Suppressor macrophage (primary cell): Measurements from ENCODE around the gene C16orf96.

Source experiments
- DNase-seq, 4 experiments: peaks; one replicate each; pipeline ENCODE4 v3.0.0-alpha.2; 2020 to 2022

The C16orf96 gene

DNA sequence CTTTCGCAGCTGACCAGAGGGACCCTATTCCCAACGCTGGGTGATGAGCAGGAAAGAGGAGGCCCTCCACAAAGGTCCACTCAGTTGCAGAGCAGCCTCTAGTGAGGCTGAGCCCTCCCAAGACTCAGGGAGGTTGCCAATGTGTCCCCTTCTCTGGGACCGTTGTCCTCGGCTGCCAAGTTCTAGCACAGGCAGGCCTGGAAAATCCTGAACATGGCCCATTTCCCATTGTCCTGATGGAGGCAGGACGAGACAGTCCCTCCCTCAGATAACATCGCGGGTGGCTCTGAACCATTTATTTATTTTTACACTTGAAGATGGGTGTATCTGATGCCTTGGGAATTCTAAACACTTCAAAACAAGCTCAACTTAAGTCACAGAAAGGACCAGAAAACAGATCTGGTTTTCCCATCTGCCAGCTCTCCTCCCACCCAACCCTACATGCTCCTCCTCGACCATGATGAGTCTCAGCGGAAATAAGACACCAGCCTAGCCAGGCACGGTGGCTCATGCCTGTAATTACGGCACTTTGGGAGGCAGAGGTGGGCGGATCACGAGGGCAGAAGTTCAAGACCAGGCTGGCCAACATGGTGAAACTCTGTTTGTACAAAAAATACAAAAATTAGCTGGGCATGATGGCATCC lies 30.4 kb upstream of the C16orf96 start:
- DNase-seq, result no peak

DNA sequence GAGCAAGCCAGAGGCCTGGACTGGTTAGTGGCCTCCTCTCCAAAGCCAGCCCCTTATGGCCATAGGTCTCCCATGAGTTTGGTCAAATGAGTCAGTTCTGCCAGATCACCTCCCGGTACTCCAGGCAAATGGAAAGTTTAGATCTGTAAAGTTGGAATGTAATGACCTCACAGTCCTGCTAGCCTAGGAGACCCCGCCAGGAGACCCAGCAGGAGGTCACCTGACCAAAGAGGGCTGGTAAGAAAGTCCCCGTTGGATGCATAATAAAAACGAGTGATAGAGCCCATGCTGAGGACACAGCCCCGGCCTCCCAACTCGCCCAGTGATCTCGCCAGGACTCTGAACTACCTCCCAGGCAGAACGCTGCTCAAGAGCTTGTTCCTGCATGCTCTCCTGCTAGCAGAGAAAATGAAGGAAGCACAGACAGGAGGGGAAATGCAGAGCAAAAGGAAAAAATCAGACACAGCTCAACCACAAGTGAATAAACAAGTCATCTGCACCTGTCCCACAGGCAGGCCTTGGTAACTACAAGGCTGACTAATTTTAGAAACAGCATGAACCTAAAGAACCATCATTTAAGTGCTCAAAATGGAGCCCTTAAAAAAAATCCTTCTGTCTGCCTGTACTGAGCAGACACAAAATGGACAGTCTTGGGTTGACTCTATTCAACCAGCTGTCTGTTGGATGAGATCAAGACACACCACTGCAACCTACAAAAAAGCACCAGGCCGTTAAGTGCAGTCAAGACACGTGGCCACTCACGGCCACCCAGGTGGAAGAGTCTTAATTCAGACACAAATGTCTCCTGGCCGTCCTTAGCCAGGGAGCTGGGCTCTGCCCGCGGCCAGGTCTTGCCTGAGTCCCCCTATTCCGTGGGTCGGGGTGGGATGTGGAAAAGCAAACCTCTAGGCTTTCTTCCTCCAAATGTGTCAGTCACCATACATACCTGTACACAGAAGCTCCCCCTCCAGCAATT lies 26.8 kb upstream of the C16orf96 start:
- DNase-seq, result no peak

DNA sequence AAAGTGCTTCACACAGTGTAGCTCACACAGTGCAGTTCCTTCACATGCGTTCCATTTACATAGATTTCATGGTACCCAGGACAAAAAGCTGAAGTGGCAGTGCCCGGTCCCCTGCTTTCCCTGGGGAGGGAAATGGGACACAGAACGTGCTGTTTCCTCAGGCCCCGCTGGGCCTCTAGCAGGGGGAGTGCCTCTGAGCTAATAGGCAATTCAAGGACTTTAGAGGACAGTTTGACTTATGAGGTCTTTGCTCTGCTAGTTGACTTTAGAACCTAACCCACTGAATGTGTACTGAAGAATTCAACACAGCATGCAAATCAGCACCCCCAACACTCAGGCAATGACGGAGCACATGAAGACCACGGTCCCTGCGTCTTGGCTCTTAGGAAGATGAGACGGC lies 24.3 kb upstream of the C16orf96 start:
- no peak for DNase-seq

DNA sequence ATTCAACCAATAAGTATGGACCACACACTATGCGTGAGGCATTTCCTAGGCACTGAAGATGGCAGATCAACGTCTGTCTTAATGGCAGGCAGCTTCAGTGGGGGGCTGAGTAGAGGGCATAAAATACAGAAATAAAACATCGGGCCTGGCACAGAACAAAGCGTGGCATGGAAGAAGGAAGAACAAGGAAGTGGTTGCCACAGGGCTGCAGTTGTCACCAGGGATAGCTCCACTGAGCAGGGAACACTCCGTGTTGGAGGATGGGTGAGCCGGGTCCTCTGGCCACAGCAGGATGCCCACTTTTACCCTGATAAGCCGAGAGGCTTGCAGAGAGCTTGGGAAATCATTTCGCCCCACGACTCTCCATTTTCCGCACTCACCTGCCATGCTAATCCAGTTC lies 23.9 kb upstream of the C16orf96 start:
- no peak for DNase-seq

DNA sequence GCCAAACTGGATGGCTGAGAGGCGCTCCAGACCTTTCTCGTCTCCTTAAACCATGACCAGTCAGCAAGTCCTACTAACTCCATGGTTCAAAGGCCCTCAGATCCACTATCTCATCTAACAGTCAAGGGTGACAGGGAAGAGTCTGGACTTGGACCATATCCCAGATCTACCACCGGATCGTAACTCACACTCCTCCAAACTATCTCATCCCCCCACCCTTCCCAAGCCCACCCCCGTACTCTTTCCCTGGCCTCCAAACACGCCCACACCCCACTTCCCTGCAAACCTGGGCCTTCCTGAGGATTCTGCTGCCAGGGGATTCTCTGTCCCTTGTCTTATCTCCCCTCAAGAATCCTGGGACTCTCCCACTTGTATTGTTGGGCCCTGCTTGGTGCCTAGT lies 22.6 kb upstream of the C16orf96 start:
- no peak for DNase-seq

DNA sequence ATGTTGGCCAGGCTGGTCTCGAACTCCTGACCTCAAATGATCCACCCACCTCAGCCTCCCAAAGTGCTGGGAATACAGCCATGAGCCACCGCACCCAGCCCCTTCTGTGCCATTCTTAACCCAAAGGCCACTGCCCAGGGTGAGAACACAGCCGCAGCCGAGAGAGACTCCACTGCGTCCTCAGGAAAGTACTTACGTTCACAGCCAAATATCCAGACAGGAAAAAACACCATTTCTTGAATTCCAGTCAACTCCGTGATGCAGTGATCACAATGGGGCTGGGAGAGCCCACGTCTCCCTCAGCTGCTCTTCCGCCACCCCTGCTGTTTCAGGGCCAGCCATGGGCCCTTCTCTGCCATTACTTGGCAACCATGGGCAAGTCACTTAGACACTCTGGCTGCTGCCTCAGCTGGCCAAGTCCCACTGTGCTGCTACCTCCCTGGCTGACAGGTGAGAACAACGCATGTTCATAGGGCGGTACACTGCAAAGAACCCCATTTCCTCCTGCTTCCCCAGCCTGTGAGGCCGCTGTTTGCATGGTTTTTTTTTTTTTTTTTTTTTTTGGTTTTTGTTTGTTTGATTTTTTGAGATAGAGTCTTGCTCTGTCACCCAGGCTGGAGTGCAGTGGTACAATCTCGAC lies 21.9 kb upstream of the C16orf96 start:
- DNase-seq, result no peak

DNA sequence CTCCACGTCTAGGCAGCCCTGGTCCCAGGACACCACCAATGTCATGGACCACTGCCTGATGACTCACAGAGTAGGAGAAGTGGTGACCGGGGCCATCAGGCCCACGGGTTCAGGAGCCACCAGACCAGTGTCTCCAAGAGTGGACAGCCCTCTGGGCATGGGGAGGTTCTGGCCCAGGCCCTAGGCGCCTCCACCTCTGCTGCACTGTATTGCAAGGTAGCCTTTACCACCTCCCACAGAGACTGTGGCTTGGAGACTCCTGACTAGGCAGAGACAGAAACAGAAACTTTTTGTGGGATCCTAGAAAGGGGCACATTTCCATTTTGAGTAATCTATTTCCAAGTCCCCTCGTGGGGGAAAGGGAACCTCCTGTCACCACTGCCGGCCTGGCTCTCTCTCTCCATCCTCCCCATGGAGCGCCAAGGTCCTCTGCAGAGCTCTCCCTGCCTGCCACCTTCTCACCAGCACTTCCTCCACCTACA lies 20.5 kb upstream of the C16orf96 start:
- DNase-seq, result peak in 1 of 4 experiments; percentile 13

DNA sequence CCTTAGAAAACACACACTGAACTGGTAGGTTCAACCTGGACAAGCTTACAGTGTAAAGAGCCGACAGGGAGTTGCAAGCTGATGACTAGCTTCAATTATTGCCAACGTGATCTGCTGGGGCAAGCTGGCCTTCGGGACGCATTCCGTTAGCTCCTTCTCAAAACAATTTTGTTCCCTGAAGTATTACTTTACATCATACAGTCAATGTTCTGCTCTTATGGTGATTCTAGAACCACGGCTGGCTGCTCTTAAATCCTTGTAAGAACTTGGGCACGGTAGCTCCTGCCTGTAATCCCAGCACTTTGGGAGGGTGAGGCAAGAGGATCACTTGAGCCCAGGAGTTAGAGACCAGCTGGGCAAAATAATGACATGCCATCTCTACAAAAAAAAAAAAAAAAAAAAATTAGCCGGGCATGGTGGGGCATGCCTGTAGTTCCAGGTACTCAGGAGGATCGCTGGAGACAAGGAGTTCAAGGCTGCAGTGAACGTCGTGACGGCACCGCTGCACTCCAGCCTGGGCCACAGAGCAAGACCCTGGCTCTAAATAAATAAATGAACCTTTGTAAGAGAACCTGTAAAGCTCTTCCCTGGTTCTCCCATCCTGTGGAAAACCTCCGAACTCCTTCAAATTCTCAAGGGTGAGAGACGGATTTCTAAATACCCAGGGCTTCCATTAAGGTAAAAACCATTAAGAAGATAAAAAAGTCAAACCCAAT lies 19.6 kb upstream of the C16orf96 start:
- no peak for DNase-seq

DNA sequence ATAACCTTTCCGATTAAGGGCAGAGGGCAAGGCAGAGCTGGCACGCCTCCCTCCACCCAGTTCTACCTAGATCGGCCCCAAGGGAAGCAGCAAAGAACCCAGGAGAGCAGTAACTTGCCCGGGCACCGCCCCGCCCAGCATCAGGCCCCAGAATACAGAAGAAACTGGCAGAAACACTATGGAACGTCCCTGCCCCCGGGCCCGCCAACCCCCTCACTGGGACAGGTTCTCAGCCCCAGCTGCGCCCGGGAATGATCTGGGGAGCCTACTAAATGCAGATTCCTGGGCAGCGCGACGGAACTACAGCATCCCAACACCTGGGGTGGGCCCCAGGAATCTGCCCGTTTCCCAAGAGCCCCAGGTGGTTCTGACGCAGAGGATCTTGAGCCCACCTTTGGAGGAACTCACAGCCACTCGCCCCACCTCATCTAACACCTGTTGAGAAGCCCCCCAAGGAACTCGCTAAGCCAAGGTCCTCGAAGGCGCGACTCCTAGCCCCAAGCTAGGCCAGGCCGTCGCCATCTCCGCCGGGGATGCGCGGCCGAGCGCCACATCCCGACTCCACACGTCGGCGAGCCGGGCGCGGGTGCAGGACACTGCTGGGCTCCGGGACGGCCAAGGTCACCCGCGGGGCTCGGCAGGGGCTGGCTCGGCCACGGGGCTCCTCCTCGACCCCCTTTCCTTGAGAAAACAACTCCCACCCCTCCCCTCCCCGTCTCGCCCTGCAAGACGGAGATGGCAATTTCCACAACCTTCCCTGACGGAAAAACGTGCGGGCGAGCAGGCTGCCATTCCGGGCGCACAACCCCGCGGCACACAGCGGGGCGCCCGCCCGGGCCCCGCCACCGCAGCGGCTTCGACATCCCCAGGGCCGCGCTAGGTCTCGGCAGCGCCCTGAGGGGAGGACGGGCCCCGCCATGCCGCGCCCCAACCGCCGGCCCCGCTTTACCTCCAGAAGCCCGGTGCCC lies 18.5 kb upstream of the C16orf96 start:
- peak; percentile 10 to 63 (median 28) for DNase-seq

DNA sequence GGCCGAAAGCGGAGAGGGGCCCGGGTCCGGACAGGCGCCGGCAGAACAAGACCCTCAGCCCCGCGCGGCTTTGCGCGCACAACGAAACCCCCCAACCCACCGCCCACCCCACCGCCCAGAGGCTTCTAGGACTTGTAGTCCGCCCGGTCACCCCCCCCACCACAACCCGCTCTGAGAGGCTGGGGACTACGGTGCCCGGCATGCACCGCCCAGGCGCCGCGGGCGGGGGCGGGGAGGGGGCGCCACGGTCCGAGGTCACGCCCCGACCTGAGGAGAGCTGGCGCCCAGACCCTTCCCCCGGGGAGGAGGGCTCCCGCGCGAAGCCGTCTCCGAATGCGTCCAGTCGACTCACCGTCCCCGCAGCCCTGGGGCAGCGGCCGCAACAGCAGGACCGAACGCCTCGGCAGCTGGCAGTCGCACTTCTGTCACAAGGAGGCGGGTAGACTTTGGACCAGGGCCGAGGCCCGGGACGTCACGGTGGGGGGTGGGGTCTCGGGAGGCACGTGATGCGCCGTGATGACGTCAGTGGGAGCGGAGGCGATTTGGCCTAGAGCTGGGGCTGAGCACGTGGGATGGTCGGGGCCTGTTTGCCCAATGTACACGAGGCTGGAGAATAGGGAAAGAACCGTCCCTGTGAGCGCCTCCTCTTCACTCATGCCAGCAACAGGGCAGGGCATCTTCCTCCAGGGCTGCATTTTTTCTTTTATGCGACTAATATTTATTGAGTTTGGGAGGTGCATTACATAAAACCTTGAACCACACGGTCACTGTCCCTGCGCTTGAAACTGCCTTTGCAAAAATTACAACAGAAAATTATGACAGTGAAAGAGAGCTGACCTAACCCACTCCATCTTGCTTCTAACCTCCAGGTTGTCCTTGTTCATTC lies 17.5 kb upstream of the C16orf96 start, which contains the start of gene CDIP1:
Gene CDIP1, minus strand, starts transcription at position 424 of the 886 bp plus-strand sequence. CDS start 24,643 bp downstream, outside the sequence.
- peak; percentile 98 to 99 (median 99) for DNase-seq

DNA sequence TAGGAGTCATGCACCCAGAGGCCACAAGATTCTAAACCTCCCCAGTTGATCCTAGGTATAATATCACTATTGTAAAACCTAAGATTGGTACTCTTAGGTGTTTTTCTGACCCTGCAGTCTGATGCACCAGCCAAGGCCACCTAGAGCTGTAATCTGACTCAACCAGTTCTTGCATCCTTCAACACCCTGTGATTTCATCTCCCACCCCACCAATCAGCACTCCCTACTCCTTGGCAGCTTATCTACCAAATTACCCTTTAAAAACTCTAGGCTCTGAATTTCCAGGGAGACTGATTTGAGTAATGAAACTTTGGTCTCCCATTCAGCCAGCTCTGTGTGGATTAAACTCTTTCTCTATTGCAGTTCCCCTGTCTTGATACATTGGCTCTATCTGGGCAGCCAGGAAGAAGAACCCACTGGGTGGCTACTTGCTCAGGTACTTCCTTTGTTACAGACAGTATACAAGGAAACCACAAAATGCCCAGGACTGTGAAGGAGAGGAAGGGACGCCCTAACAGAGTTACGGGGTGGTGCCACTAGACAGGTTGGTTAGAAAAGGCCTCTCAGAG lies 16.3 kb upstream of the C16orf96 start:
- no peak for DNase-seq

DNA sequence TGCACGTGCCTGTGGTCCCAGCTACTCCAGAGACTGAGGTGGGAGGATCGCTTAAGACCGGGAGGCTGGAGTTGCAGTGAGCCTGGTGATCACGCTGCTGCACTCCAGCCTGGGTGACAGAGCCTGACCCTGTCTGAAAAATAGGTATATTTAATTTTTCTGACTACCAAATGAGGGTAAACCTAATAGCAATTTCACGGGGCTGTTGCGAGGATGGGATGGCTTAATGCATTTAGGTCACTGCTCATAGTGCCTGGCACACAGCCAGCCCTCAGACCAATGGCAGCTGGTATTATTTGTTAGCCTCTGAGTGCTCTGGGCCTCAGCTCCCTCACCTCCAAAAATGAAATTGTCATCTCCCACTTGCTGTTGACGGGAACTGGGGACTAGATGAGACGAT lies 11.7 kb upstream of the C16orf96 start:
- no peak for DNase-seq

DNA sequence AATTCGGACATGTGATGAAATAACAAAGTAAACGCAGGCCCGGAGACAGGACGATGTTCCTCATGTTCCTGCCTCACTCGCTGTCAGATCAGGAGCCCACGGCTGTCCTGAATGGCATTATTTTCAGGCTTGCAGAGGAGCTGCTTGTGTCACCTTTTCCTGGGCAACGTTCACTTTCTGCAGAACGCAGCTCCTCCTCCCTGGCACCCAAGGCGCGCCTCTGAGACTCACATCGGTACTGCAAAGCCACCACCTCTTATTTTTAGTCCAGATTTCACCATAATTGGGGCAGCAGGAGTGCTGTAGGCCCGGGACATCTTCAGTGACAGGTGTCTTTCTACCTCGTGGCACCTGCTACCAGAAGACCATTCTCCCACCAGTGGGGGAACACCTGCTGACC lies 8.0 kb upstream of the C16orf96 start:
- no peak for DNase-seq

DNA sequence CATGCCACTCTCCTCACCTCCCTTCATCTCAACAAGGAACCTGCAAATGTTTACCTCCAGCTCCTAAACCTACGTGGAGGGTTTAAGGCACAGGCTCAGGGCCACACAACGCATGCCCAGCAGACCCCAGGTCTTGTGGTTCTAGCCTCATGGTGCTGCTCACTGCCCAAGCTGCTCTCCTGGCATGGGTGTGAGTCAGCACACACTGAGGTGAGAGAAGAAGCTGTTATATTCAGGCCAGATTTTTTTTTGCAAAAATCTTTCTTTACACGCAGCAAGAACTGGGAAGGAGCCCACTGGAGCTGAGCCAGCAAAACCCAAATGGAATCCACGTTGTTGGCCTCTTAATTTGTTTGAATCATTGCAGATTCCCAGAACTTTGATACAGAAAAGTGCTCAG lies 5.5 kb upstream of the C16orf96 start:
- no peak for DNase-seq

DNA sequence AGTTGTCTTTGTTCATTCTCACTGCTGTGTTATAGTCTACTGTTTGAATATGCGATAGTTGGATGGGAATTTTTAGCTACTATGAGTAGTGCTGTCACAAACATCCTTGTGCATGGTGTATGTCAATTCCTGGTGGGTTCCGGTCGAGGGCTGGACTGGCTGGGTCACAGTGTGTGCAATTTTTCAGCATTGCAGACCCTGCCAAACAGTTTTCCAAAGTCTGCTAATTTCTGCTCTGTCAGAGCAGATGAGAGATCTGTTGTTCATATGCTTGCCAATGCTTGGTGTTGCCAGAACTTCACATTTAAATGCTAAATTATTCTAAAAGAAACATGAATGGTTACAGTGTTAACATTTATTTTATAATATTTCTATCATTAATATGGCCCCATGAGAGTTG lies 3.6 kb upstream of the C16orf96 start:
- no peak for DNase-seq

DNA sequence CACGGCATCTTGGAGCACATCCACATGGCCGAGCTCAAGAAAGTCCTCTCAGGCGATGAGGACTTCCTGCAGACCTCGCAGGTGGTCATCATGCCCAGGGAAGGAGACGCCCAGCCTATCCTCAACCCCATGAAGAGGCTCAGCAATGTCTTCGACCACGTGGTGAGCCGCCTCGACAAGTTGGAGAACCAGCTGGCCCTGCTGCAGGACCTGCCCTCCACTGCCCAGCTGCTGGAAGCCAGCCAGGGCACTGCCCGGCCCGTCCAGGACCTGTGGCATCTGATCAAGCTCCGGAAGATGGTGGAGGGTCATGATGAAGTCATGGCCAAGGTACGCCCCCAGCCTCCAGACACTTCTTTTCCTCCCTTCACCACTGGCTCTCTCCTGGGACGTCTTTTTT lies 440 bp downstream of the C16orf96 start:
- DNase-seq, result no peak

DNA sequence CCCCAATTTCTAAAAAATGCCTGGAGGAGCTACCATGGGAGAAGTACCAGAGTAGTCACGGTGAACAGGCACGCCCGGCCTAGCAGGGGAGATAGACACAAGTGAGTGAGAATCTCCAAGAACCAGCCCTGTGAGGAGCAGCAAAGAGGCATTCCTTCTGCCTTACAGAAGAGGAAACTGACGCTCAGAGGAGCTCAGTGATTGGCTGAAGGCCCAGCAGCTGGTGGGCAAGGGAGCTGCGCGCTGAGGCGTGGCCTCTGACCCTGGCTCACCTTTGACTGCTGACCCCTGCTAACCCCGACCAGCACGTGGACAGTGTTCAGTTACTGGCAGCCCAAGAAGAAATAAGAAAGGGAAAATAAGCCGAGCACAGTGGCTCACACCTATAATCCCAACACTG lies 1.8 kb downstream of the C16orf96 start:
- no peak for DNase-seq

DNA sequence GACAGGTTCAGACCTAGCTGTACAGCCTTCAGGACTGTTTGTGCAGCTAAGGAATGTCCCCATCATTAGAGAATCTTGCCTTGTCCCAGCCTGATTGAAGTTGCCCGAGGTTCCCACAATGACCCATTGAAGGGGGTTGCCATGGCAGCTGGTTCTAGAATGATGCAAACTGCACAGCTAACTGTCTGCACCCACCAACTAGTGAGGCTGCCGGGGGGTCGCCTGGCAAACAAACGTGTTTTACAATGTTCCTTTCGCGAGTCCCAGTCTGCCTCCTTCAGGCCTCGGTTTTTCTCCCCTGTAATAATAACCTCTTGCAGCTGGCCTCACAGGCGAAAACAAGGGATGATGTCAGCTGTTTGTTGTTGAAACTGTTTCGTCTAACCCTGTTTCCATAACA lies 5.5 kb downstream of the C16orf96 start:
- no peak for DNase-seq

DNA sequence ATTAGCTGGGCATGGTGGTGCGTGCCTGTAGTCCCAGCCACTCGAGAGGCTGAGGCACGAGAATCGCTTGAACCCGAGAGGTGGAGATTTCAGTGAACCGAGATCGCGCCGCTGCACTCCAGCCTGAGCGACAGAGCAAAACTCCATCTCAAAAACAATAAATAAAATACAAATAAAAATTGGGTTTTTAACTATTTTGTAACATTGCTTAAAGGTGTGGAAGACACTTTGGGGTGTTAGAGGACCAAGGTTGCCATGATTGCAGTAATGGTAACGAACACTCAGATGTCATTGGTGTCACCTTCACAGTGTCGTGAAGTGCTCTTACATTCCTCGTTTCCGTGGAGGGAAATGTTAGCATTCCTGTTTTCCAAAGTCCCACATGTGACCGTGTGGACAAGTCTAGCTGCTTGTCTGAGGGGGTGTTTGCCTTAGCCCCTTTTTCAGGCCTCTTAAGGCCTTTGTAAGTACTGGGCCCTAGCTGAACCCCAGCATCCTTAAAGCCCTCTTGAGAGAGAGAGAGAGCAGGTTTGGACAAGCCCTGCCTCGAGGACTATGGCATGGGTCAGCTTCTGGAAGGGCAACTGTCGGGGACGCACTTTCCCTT lies 8.6 kb downstream of the C16orf96 start:
- no peak for DNase-seq
